ENCODE results near the gene CARD9.

CARD9 gene

GRCh38 chr9:136366826-136367225 is 6.6 kb downstream of the CARD9 start:
- TF ChIP-seq, protein P1, sequence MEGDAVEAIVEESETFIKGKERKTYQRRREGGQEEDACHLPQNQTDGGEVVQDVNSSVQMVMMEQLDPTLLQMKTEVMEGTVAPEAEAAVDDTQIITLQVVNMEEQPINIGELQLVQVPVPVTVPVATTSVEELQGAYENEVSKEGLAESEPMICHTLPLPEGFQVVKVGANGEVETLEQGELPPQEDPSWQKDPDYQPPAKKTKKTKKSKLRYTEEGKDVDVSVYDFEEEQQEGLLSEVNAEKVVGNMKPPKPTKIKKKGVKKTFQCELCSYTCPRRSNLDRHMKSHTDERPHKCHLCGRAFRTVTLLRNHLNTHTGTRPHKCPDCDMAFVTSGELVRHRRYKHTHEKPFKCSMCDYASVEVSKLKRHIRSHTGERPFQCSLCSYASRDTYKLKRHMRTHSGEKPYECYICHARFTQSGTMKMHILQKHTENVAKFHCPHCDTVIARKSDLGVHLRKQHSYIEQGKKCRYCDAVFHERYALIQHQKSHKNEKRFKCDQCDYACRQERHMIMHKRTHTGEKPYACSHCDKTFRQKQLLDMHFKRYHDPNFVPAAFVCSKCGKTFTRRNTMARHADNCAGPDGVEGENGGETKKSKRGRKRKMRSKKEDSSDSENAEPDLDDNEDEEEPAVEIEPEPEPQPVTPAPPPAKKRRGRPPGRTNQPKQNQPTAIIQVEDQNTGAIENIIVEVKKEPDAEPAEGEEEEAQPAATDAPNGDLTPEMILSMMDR (IDR thresholded peaks at IDR 0.05; ENCODE audit: low read depth, low read length, poor library complexity, severe bottlenecking), result no peak
- no peak for TF ChIP-seq EZH2phosphoT487 (IDR thresholded peaks at IDR 0.05; ENCODE audit: borderline replicate concordance, low read length)
- Histone ChIP-seq H3K4me2 (ENCODE audit: low read length) (no peak overlapping the region), H3K36me3 (ENCODE audit: control insufficient read depth, low read length) (no peaks in the 10 kb centered on the region), H3K79me2 (ENCODE audit: control insufficient read depth, low read length) (peaks cover 5% of the 10 kb centered on the region; the same call in 1 of the 2 replicates), H4K20me1 (ENCODE audit: control insufficient read depth, insufficient read depth, low read depth, low read length) (no peaks in the 10 kb centered on the region), H3K27me3 (ENCODE audit: control insufficient read depth, low read length) (no peaks in the 10 kb centered on the region), H3K9me3 (ENCODE audit: control insufficient read depth, insufficient read depth, low read length) (no peaks in the 10 kb centered on the region), H3K4me1 (ENCODE audit: control insufficient read depth, low read length) (peaks cover 18% of the 10 kb centered on the region), H3K4me3 (ENCODE audit: low read length) (no peak overlapping the region), H3K27ac (ENCODE audit: low read depth, low read length) (no peak overlapping the region), H3F3A (ENCODE audit: control insufficient read depth, insufficient read depth) (no peaks in the 10 kb centered on the region), H3K9me2 (replicated peaks; ENCODE audit: control insufficient read depth, low read length) (no peaks in the 10 kb centered on the region)

DNA sequence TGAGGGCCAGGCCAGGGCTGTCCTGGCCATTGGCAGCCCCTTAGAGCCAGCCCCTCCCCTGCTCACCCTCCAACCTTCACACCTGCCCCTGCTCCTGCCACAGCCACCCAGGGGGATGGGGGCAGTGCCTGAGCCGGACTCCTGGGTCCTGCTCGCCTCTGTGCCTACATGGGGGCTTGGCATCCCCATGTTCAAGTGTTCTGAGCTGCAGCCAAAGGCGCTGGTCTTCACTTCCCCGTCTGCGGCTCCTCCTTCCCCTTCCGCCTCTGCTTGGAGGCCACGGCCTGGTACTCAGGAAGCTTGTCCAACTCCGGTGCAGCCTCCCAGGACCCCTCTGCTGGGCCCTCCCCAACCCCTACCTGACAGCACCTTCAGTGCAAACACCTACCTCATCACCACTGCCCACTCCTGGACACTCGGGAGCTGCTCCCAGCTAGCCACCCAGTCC is 7.7 kb downstream of the CARD9 start:
- no peak overlapping the region for H3K4me2 ChIP-seq (ENCODE audit: low read length)
- TF ChIP-seq EZH2phosphoT487 (IDR thresholded peaks at IDR 0.05; ENCODE audit: borderline replicate concordance, low read length), result no peak
- TF ChIP-seq, protein P1 (IDR thresholded peaks at IDR 0.05; ENCODE audit: low read depth, low read length, poor library complexity, severe bottlenecking), result no peak
- H3K4me1 ChIP-seq (ENCODE audit: control insufficient read depth, low read length), result peaks cover 18% of the 10 kb centered on the region
- H3K79me2 ChIP-seq (ENCODE audit: control insufficient read depth, low read length), result peaks cover 5% of the 10 kb centered on the region; the same call in 1 of the 2 replicates
- no peaks in the 10 kb centered on the region for H3K9me2 ChIP-seq (replicated peaks; ENCODE audit: control insufficient read depth, low read length)
- no peaks in the 10 kb centered on the region for H3K9me3 ChIP-seq (ENCODE audit: control insufficient read depth, insufficient read depth, low read length)
- H3K36me3 ChIP-seq (ENCODE audit: control insufficient read depth, low read length), result no peaks in the 10 kb centered on the region
- H3K27ac ChIP-seq (ENCODE audit: low read depth, low read length), result no peak overlapping the region
- no peaks in the 10 kb centered on the region for H4K20me1 ChIP-seq (ENCODE audit: control insufficient read depth, insufficient read depth, low read depth, low read length)
- H3K4me3 ChIP-seq (ENCODE audit: low read length), result no peak overlapping the region
- no peaks in the 10 kb centered on the region for H3K27me3 ChIP-seq (ENCODE audit: control insufficient read depth, low read length)
- H3F3A ChIP-seq (ENCODE audit: control insufficient read depth, insufficient read depth), result no peaks in the 10 kb centered on the region

DNA sequence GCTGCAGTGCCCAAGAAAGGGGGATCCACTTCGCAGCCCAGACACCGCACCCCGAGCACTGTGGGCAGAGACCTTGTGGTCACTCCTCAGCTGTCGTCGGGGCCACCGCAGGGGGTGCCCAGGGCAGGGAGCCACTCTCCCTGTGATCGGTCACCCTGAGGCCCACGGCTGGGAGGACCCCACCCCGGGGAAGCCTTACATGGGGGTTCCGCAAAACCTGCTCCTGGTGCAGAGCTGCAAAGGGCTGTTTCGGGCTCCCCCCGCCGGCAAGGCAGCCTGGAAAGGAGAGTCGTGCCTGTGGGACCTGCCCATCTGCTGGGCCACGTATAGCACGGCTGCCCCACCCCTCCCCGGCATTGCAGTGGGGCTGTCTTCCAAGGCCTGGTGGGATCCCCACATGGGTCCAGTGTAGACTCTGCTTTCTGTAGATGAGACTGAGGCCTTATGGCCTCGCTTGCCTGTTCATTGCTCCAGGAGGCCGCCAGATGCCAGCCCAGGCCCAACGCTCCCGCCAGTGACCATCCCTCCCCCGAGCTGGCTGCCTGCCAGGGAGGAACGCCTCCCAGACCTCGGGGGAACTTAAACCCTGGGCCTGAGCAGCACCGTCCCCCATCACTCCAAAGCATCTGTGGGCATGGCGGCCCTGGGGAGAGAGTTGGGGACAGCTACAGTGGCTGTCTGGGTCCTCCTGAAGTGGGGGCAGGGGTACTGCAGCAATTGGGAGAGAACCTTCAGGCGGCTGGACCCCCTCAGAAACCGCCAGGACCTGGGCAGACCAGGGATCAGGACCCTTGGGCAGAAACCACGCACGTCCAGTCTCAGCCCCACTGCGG is 8.3 kb downstream of the CARD9 start:
- no peak overlapping the region for H3K4me3 ChIP-seq (ENCODE audit: low read length)
- TF ChIP-seq, protein P1 (IDR thresholded peaks at IDR 0.05; ENCODE audit: low read depth, low read length, poor library complexity, severe bottlenecking), result no peak
- TF ChIP-seq EZH2phosphoT487 (IDR thresholded peaks at IDR 0.05; ENCODE audit: borderline replicate concordance, low read length), result no peak
- no peak overlapping the region for H3K27ac ChIP-seq (ENCODE audit: low read depth, low read length)
- H3K27me3 ChIP-seq (ENCODE audit: control insufficient read depth, low read length), result no peaks in the 10 kb centered on the region
- no peaks in the 10 kb centered on the region for H3K36me3 ChIP-seq (ENCODE audit: control insufficient read depth, low read length)
- H4K20me1 ChIP-seq (ENCODE audit: control insufficient read depth, insufficient read depth, low read depth, low read length), result no peaks in the 10 kb centered on the region
- H3F3A ChIP-seq (ENCODE audit: control insufficient read depth, insufficient read depth), result no peaks in the 10 kb centered on the region
- peaks cover 18% of the 10 kb centered on the region for H3K4me1 ChIP-seq (ENCODE audit: control insufficient read depth, low read length)
- H3K4me2 ChIP-seq (ENCODE audit: low read length), result no peak overlapping the region
- no peaks in the 10 kb centered on the region for H3K9me2 ChIP-seq (replicated peaks; ENCODE audit: control insufficient read depth, low read length)
- no peaks in the 10 kb centered on the region for H3K9me3 ChIP-seq (ENCODE audit: control insufficient read depth, insufficient read depth, low read length)
- peaks cover 5% of the 10 kb centered on the region; the same call in 1 of the 2 replicates for H3K79me2 ChIP-seq (ENCODE audit: control insufficient read depth, low read length)

All from DOHH2 (cell line).